Endothelial cell of umbilical vein (primary cell): ENCODE measurements around the gene BCAS3. TPM values are rescaled to one million over a fixed set of nuclear protein-coding genes. Genes with fewer than 3 reads are reported as not detected.

Experiments
- BruUV-seq: library from RNA; stranded (reverse); fragments of 400-500 nt; replicated peaks from 2 replicates; lab custom pipeline; 2021; lab: Mats Ljungman, UMichigan
- CTCF ChIA-PET: fragments of 300-600, 350-600 bp; sonication (Branson Sonifier 250); formaldehyde crosslinking; loops from one replicate; lab custom pipeline; 2021; ENCODE audit warnings: antibody characterized with exemption, inconsistent platforms; lab: Charles Lee
- POLR2A ChIA-PET: fragments of 300-600, 350-600 bp; sonication (Branson Sonifier 250); formaldehyde crosslinking; loops from one replicate; lab custom pipeline; 2021; ENCODE audit warnings: antibody characterized with exemption, inconsistent platforms; lab: Charles Lee
- DNase-seq: peaks from one replicate; pipeline ENCODE4 v3.0.0-alpha.2; 2011; ENCODE audit warnings: low read depth, low spot score
- FAIRE-seq: peaks from 2 replicates; lab custom pipeline; 2011; peaks lifted over from hg19 to GRCh38; lab: Jason Lieb, UNC
- H2AFZ ChIP-seq: 2 replicates; pipeline ENCODE4 v1.6.0; 2012; ENCODE audit warnings: low read depth, low read length, control low read depth, inconsistent platforms
- H3K27ac ChIP-seq: 2 replicates; pipeline ENCODE4 v1.5.1; 2011; ENCODE audit warnings: low read depth, mild to moderate bottlenecking, control low read depth, low read length, moderate library complexity; ENCODE audit not compliant: insufficient read depth
- H3K27me3 ChIP-seq, 2 experiments: 2 replicates each; pipeline versions ENCODE4 v1.6.0 to v1.6.1; 2011; ENCODE audit warnings: low read length in 2 of 2, mixed read lengths in 1 of 2; ENCODE audit not compliant: control insufficient read depth in 2 of 2, insufficient read depth in 2 of 2
- H3K36me3 ChIP-seq, 2 experiments: 2 replicates in 1 of 2; 3 replicates in 1 of 2; pipeline ENCODE4 v1.5.1; 2011; ENCODE audit warnings: low read length in 2 of 2, mild to moderate bottlenecking in 1 of 2, moderate library complexity in 1 of 2; ENCODE audit not compliant: control insufficient read depth in 2 of 2, insufficient read depth in 2 of 2; ENCODE audit errors: extremely low read depth in 1 of 2
- H3K4me1 ChIP-seq: 3 replicates; pipeline ENCODE4 v1.5.1; 2011; ENCODE audit warnings: mild to moderate bottlenecking, low read length; ENCODE audit not compliant: control insufficient read depth, insufficient read depth; ENCODE audit errors: extremely low read depth
- H3K4me2 ChIP-seq: 2 replicates; pipeline ENCODE4 v1.6.1; 2011; ENCODE audit warnings: low read length, control low read depth, mixed read lengths; ENCODE audit not compliant: insufficient read depth
- H3K4me3 ChIP-seq, 3 experiments: fragments of 200-600 bp in 1 of 3; sonication (generic), shearing (Covaris generic) in 1 of 3; replicated peaks in 1 of 3; 2 replicates each; pipeline ENCODE4 v1.5.1; 2011 to 2016; ENCODE audit warnings: control low read depth in 3 of 3, low read length in 3 of 3, mild to moderate bottlenecking in 2 of 3, inconsistent platforms in 1 of 3, low read depth in 1 of 3, moderate library complexity in 1 of 3; ENCODE audit not compliant: insufficient read depth in 1 of 3
- H3K79me2 ChIP-seq: 2 replicates; pipeline ENCODE4 v1.6.0; 2012; ENCODE audit warnings: low read length, inconsistent platforms; ENCODE audit not compliant: control insufficient read depth, insufficient read depth
- H3K9ac ChIP-seq: replicated peaks from 2 replicates; pipeline ENCODE3; 2011; ENCODE audit warnings: low read length, control low read depth; ENCODE audit not compliant: insufficient read depth; ENCODE audit errors: extremely low read depth
- H3K9me1 ChIP-seq: replicated peaks from 3 replicates; pipeline ENCODE4 v1.6.0; 2011; ENCODE audit warnings: mild to moderate bottlenecking, low read length; ENCODE audit not compliant: control insufficient read depth, insufficient read depth; ENCODE audit errors: extremely low read depth
- H3K9me3 ChIP-seq: replicated peaks from 2 replicates; pipeline ENCODE4 v1.5.1; 2012; ENCODE audit warnings: low read length, inconsistent platforms; ENCODE audit not compliant: control insufficient read depth, insufficient read depth
- H4K20me1 ChIP-seq: replicated peaks from 2 replicates; pipeline ENCODE3; 2011; ENCODE audit warnings: mild to moderate bottlenecking, low read length; ENCODE audit not compliant: control insufficient read depth, insufficient read depth; ENCODE audit errors: extremely low read depth
- EZH2 ChIP-seq: IDR thresholded peaks from 2 replicates; pipeline ENCODE4 v1.6.1; 2012; ENCODE audit warnings: borderline replicate concordance, low read depth, mild to moderate bottlenecking, moderate library complexity, low read length, inconsistent platforms; ENCODE audit not compliant: severe bottlenecking
- FOS ChIP-seq: IDR thresholded peaks from 2 replicates; pipeline ENCODE4 v1.6.1; 2011; ENCODE audit warnings: mild to moderate bottlenecking, low read length, moderate library complexity, borderline replicate concordance; ENCODE audit not compliant: insufficient read depth
- GATA2 ChIP-seq: IDR thresholded peaks from 2 replicates; pipeline ENCODE4 v1.7.0; 2011; ENCODE audit warnings: low read depth, mild to moderate bottlenecking, moderate library complexity, mixed read lengths, low read length; ENCODE audit not compliant: insufficient read length, insufficient read depth
- JUN ChIP-seq: IDR thresholded peaks from 2 replicates; pipeline ENCODE4 v1.6.1; 2011; ENCODE audit warnings: borderline replicate concordance, low read depth; ENCODE audit not compliant: insufficient read length, insufficient read depth
- MYC ChIP-seq: IDR thresholded peaks from one replicate; pipeline ENCODE4 v1.6.1; 2011; ENCODE audit warnings: mild to moderate bottlenecking, low read depth, low read length
- POLR2A ChIP-seq: IDR thresholded peaks from 2 replicates; pipeline ENCODE4 v1.6.1; 2012; ENCODE audit warnings: low read depth, mild to moderate bottlenecking, control low read depth, low read length
- POLR2AphosphoS5 ChIP-seq: IDR thresholded peaks from 2 replicates; pipeline ENCODE4 v1.6.1; 2012; ENCODE audit warnings: low read depth, mild to moderate bottlenecking, control low read depth, low read length, moderate library complexity; ENCODE audit not compliant: insufficient read depth
- dilution Hi-C: fragments of 300-500 bp; cut with MboI; formaldehyde crosslinking; loops from one replicate; pipeline ENCODE4 v1.15.0; 2019; ENCODE audit warnings: low sequenced_read_pairs; ENCODE audit not compliant: extremely low pct_ligation_motif_present
- intact Hi-C: fragments of 100-400 bp; cut with micrococcal nuclease; formaldehyde crosslinking; loops from one replicate; pipeline ENCODE4 v1.10.0; 2022
- polyA plus RNA-seq, 4 experiments: library from polyadenylated mRNA; depleted of rRNA in 3 of 4; stranded (reverse) in 3 of 4; unstranded in 1 of 4; fragments of >200 nt; gene quantifications; 2 replicates each; pipeline versions ENCODE4 v1.2.1 to v1.2.3, GENCODE V29; 2011 to 2012; ENCODE audit warnings: missing spikeins in 1 of 4
- total RNA-seq: library from RNA; stranded (reverse); gene quantifications from 2 replicates; pipeline ENCODE4 v1.2.3, GENCODE V29; 2021
- TF ChIP-seq, protein P1 (sequence below): IDR thresholded peaks from 2 replicates; pipeline ENCODE4 v1.6.1; 2011; ENCODE audit not compliant: insufficient read depth, insufficient read length
- TF ChIP-seq, protein P2 (sequence below), 2 donors: IDR thresholded peaks; 1 replicate in 1 of 2; 2 replicates in 1 of 2; pipeline ENCODE4 v1.5.1; 2011; ENCODE audit warnings: low read length in 2 of 2, mild to moderate bottlenecking in 2 of 2, moderate library complexity in 2 of 2, control low read depth in 1 of 2, inconsistent platforms in 1 of 2, low read depth in 1 of 2; ENCODE audit not compliant: insufficient read depth in 1 of 2; ENCODE audit errors: extremely low read depth in 1 of 2

BCAS3 gene
- total and polyA plus RNA-seq, 2 donors (not counting 3 experiments of a cell fraction or from before 2014, with no cell fraction given) = 8.2 to 16.0 TPM

GRCh38 chr17:60857556-60858080 is 180.0 kb downstream of the BCAS3 start:
- DNase-seq = no peak
- intact Hi-C loops = no loop called here
- no peaks in the 10 kb centered on the region for H4K20me1 ChIP-seq
- H3K4me3 ChIP-seq = no peak overlapping the region
- TF ChIP-seq POLR2AphosphoS5 = no peak
- no peak for TF ChIP-seq JUN
- no peak for TF ChIP-seq POLR2A
- TF ChIP-seq, protein P1, sequence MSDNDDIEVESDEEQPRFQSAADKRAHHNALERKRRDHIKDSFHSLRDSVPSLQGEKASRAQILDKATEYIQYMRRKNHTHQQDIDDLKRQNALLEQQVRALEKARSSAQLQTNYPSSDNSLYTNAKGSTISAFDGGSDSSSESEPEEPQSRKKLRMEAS = no peak
- no peak for TF ChIP-seq GATA2
- TF ChIP-seq, protein P2, sequence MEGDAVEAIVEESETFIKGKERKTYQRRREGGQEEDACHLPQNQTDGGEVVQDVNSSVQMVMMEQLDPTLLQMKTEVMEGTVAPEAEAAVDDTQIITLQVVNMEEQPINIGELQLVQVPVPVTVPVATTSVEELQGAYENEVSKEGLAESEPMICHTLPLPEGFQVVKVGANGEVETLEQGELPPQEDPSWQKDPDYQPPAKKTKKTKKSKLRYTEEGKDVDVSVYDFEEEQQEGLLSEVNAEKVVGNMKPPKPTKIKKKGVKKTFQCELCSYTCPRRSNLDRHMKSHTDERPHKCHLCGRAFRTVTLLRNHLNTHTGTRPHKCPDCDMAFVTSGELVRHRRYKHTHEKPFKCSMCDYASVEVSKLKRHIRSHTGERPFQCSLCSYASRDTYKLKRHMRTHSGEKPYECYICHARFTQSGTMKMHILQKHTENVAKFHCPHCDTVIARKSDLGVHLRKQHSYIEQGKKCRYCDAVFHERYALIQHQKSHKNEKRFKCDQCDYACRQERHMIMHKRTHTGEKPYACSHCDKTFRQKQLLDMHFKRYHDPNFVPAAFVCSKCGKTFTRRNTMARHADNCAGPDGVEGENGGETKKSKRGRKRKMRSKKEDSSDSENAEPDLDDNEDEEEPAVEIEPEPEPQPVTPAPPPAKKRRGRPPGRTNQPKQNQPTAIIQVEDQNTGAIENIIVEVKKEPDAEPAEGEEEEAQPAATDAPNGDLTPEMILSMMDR (IDR thresholded peaks at IDR 0.05; ENCODE audit: extremely low read depth in 1 of 2, insufficient read depth in 1 of 2, low read depth in 1 of 2, low read length in 2 of 2) = no peak
- TF ChIP-seq FOS = no peak
- no peak for TF ChIP-seq MYC
- no peak for TF ChIP-seq EZH2
- CTCF ChIA-PET = no interaction called here
- H3K9me1 ChIP-seq = no peaks in the 10 kb centered on the region
- no peak for FAIRE-seq
- no peak overlapping the region for H3K4me2 ChIP-seq
- H2AFZ ChIP-seq = no peak overlapping the region
- no peaks in the 10 kb centered on the region for H3K27me3 ChIP-seq
- H3K9ac ChIP-seq = no peak overlapping the region
- H3K9me3 ChIP-seq = no peaks in the 10 kb centered on the region
- H3K27ac ChIP-seq = no peak overlapping the region
- no peaks in the 10 kb centered on the region for H3K4me1 ChIP-seq
- POLR2A ChIA-PET = no interaction called here
- H3K79me2 ChIP-seq = no peaks in the 10 kb centered on the region
- no TSS peak for BruUV-seq
- dilution Hi-C loops = no loop called here
- no peaks in the 10 kb centered on the region for H3K36me3 ChIP-seq
